Measurements from ENCODE around the gene KNTC1. TPM values are rescaled to one million over a fixed set of nuclear protein-coding genes. Genes with fewer than 3 reads are reported as not detected.
A peak's percentile ranks its signal among the peaks of the same experiment; 100 is the strongest.
"Not testable (repeated sequence)": the region's sequence is repeated elsewhere in the genome, so short reads cannot be mapped to it uniquely, and the experiment has no call there.

KNTC1 gene
- total RNA-seq, 2 experiments from 2014 or later, result 124 to 136 TPM

DNA sequence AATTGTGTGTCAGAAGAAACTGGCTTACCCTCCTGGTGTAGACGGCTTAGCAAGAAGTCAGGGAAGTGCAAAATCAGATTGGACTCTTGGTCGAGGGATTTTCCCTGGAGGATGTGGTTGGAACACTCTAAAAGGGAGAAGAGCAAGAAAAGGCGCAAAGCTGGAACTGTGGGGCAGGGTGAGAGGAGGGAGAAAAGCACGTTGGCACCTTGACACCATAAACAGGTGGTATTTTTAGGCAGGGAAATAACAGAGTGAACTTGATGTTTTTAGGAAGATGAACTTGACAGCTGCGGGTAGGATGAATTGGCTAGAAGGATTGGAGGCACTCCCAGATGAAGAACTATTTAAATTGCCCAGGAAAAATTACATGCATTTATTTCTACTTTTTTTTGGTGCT, 108.4 kb downstream of the KNTC1 start:
- POLR2A ChIA-PET, result no interaction called here
- CTCF ChIA-PET, result no interaction called here
- DNase-seq, result no peak
- no peak overlapping the region for H3K4me3 Mint-ChIP-seq
- H3K9me3 Mint-ChIP-seq, result no peaks in the 10 kb centered on the region
- peaks cover 16% of the 10 kb centered on the region for H3K36me3 Mint-ChIP-seq (ENCODE audit: low read depth)
- H3K4me1 Mint-ChIP-seq, result no peaks in the 10 kb centered on the region
- H3K27ac Mint-ChIP-seq, result no peak overlapping the region
- no peaks in the 10 kb centered on the region for H3K27me3 Mint-ChIP-seq

- H3K4me1 Mint-ChIP-seq, result peaks cover 13% of the 10 kb centered on the region
- H3K27me3 Mint-ChIP-seq, result no peaks in the 10 kb centered on the region
- DNase-seq, result no peak
- ChIA-PET POLR2A (no interaction called here), CTCF (interaction anchor here (0.6 kb wide), 1 partner anchor 48 kb away, joined by 3 read pairs; no protein-coding TSS in a partner anchor)
- H3K27ac Mint-ChIP-seq, result no peak overlapping the region
- H3K36me3 Mint-ChIP-seq (ENCODE audit: low read depth), result peaks cover 2% of the 10 kb centered on the region
- no peaks in the 10 kb centered on the region for H3K9me3 Mint-ChIP-seq
- H3K4me3 Mint-ChIP-seq, result no peak overlapping the region
These were observed 116.3 kb downstream of the KNTC1 start for GRCh38 chr12:122643207-122643805.

GRCh38 chr12:122646517-122647217, 119.6 kb downstream of the KNTC1 start:
- Mint-ChIP-seq H3K4me1 (peaks cover 13% of the 10 kb centered on the region), H3K27ac (peak overlapping the region; percentile 66), H3K36me3 (ENCODE audit: low read depth) (peaks cover 2% of the 10 kb centered on the region), H3K27me3 (no peaks in the 10 kb centered on the region), H3K9me3 (no peaks in the 10 kb centered on the region), H3K4me3 (peak overlapping the region; percentile 21)
- peak; percentile 55 for DNase-seq
- POLR2A ChIA-PET, result interaction anchor here (0.5 to 0.6 kb wide), 2 partner anchors 9 to 127 kb away, joined by 3 to 4 read pairs; no protein-coding TSS in a partner anchor
- CTCF ChIA-PET, result interaction anchor here (2.5 kb wide), 1 partner anchor 9 kb away, joined by 6 read pairs; no protein-coding TSS in a partner anchor

- ChIA-PET CTCF (interaction anchor here (0.6 to 0.7 kb wide), 2 partner anchors 17 to 331 kb away, joined by 3 to 5 read pairs; no protein-coding TSS in a partner anchor), POLR2A (no interaction called here)
- Mint-ChIP-seq H3K36me3 (ENCODE audit: low read depth) (peaks cover 1% of the 10 kb centered on the region), H3K4me3 (no peak overlapping the region), H3K27ac (no peak overlapping the region), H3K27me3 (no peaks in the 10 kb centered on the region), H3K9me3 (no peaks in the 10 kb centered on the region), H3K4me1 (peaks cover 10% of the 10 kb centered on the region)
- no peak for DNase-seq
These were observed 124.6 kb downstream of the KNTC1 start for GRCh38 chr12:122651520-122652224.

DNA sequence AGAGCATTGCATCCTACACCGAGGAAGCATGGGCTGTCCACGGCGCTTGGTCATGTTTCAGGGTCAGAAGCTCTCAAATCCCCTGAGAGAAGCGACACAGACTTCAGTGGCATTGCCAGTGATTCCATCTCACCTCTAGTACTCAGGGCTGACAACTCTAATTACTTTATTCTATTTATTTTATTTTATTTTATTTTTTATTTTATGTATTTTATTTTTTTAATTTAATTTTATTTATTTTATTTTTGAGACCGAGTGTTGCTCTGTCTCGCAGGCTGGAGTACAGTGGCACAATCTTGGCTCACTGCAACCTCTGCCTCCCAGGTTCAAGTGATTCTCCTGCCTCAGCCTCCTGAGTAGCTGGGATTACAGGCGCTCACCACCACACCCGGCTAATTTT, 126.2 kb downstream of the KNTC1 start:
- H3K27me3 Mint-ChIP-seq; H3K36me3 Mint-ChIP-seq (ENCODE audit: low read depth); POLR2A ChIA-PET; H3K4me3 Mint-ChIP-seq; H3K4me1 Mint-ChIP-seq; DNase-seq; CTCF ChIA-PET; H3K9me3 Mint-ChIP-seq; H3K27ac Mint-ChIP-seq: not testable (repeated sequence)

DNA sequence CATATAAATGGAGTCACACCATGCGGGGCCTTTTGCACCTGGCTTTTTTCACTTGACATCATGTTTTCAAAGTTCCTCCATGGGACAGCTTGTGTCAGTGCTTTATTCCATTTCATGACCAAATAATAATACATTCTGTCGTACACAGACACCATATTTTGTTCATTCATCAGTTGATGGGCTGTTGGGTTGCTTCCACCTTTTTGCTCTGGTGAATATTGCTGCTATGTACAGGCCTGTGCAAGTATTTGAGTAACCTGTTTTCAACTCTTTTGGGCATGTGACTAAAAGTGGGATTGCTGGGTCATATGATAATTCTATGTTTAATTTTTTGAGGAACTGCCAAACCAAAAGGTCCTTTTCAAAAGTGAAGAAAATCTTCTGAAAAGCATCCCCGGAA, 129.2 kb downstream of the KNTC1 start:
- Mint-ChIP-seq H3K4me1 (peaks cover 2% of the 10 kb centered on the region), H3K9me3 (no peaks in the 10 kb centered on the region), H3K27me3 (no peaks in the 10 kb centered on the region), H3K36me3 (ENCODE audit: low read depth) (no peaks in the 10 kb centered on the region), H3K27ac (no peak overlapping the region), H3K4me3 (no peak overlapping the region)
- ChIA-PET CTCF (interaction anchor here (1.3 kb wide), 1 partner anchor 18 kb away, joined by 3 read pairs; no protein-coding TSS in a partner anchor), POLR2A (interaction anchor here (0.6 kb wide), 1 partner anchor 9 kb away, joined by 4 read pairs; no protein-coding TSS in a partner anchor)
- DNase-seq, result no peak

DNA sequence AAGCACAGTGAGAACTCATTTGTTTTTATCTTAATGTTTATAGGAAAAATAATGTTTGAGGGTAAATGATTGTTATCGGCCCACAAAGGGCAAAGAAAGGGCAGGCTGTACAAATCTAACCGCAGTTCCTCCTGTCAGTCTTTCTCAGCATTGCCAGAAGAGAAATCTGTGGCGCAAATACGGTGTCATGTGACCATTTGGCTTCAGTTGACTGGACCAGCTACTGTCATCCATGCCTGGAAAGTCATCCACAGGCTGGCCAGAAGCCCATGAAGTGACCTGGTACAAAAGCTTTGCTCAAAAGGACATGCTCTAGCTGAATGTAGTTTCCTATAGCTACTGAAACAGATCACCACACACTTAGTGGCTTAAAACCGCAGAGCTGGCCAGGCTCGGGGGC, 132.5 kb downstream of the KNTC1 start:
- H3K36me3 Mint-ChIP-seq (ENCODE audit: low read depth), result no peaks in the 10 kb centered on the region
- H3K4me1 Mint-ChIP-seq, result peaks cover 2% of the 10 kb centered on the region
- H3K4me3 Mint-ChIP-seq, result no peak overlapping the region
- no peaks in the 10 kb centered on the region for H3K9me3 Mint-ChIP-seq
- POLR2A ChIA-PET, result no interaction called here
- DNase-seq, result no peak
- no peaks in the 10 kb centered on the region for H3K27me3 Mint-ChIP-seq
- CTCF ChIA-PET, result interaction anchor here (1.1 to 2.0 kb wide), 2 partner anchors 10 to 13 kb away, joined by 7 to 9 read pairs; no protein-coding TSS in a partner anchor
- H3K27ac Mint-ChIP-seq, result no peak overlapping the region

DNA sequence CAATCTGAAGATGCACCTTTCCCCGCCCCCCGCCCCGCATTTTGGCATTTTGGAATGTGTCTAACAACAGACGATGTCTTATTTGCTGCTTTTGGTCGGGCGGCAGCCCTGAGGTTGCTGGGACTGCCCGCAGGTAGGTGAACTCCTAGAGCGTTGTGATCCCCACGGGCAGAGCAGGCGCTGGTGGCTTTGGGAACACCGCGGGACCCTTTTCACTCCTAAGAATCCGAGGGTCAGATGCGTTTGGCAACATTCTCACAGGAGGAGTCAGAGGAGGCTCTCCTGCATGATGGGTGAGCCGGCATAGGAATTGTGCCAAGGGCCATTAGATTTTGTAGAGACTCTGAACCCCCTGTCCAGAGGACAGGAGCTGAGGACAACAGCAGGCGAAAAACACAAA, 134.2 kb downstream of the KNTC1 start:
- ChIA-PET POLR2A (no interaction called here), CTCF (interaction anchor here (0.7 to 2.0 kb wide), 2 partner anchors 11 to 117 kb away, joined by 3 to 9 read pairs; no protein-coding TSS in a partner anchor)
- H3K9me3 Mint-ChIP-seq, result no peaks in the 10 kb centered on the region
- H3K4me1 Mint-ChIP-seq, result peaks cover 2% of the 10 kb centered on the region
- H3K36me3 Mint-ChIP-seq (ENCODE audit: low read depth), result no peaks in the 10 kb centered on the region
- H3K27me3 Mint-ChIP-seq, result no peaks in the 10 kb centered on the region
- DNase-seq, result no peak
- no peak overlapping the region for H3K27ac Mint-ChIP-seq
- H3K4me3 Mint-ChIP-seq, result no peak overlapping the region

DNA sequence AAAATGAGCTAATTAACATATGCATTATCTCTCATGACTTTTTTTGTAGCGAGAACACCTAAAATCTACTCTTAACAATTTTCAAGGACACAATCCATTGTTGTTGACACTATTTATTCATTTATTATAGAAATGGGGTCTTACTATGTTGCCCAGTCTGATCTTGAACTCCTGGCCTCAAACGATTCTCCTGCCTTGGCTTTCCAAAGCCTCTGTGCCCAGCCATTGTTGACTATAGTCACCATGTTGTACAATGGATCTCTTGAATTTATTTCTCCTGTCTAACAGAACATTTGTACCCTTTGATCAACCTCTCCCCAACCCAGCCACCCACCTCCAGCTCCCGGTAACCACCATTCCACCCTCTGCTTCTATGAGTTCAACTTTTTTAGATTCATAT, 134.9 kb downstream of the KNTC1 start:
- H3K27me3 Mint-ChIP-seq, result no peaks in the 10 kb centered on the region
- H3K4me3 Mint-ChIP-seq, result no peak overlapping the region
- DNase-seq, result no peak
- H3K27ac Mint-ChIP-seq, result no peak overlapping the region
- H3K9me3 Mint-ChIP-seq, result no peaks in the 10 kb centered on the region
- H3K4me1 Mint-ChIP-seq, result peaks cover 2% of the 10 kb centered on the region
- ChIA-PET CTCF (interaction anchor here (0.6 to 0.7 kb wide), 2 partner anchors 116 to 282 kb away, joined by 3 to 4 read pairs; no protein-coding TSS in a partner anchor), POLR2A (interaction anchor here (0.6 kb wide), 1 partner anchor 13 kb away, joined by 4 read pairs; no protein-coding TSS in a partner anchor)
- no peaks in the 10 kb centered on the region for H3K36me3 Mint-ChIP-seq (ENCODE audit: low read depth)

DNA sequence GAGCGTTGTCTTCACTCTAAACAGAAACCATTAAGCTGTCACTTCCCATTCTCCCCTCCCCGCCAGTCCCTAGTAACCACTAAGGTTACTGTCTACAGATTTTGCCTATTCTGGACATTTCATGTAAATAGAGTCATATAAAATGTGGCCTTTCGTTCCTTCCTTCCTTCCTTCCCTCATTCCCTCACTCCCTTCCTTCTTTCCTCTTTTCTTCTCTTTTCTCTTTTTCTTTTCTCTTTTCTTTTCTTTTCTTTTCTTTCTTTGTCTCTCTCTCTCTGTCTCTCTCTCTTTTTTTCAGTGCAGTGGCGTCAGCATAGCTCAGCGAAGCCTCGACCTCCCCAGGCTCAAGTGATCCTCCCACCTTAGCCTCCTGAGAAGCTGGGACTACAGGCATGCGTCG, 138.3 kb downstream of the KNTC1 start:
- CTCF ChIA-PET, result interaction anchor here (0.6 kb wide), 2 partner anchors 40 to 140 kb away, joined by 3 to 4 read pairs; no protein-coding TSS in a partner anchor
- Mint-ChIP-seq H3K27ac (no peak overlapping the region), H3K27me3 (no peaks in the 10 kb centered on the region), H3K9me3 (no peaks in the 10 kb centered on the region), H3K4me1 (no peaks in the 10 kb centered on the region), H3K4me3 (no peak overlapping the region), H3K36me3 (ENCODE audit: low read depth) (no peaks in the 10 kb centered on the region)
- DNase-seq, result no peak
- POLR2A ChIA-PET, result no interaction called here

GRCh38 chr12:122665759-122666158, 138.7 kb downstream of the KNTC1 start:
- DNase-seq, result no peak
- CTCF ChIA-PET, result interaction anchor here (0.6 kb wide), 2 partner anchors 40 to 140 kb away, joined by 3 to 4 read pairs; no protein-coding TSS in a partner anchor

GRCh38 chr12:122668268-122668667, 141.2 kb downstream of the KNTC1 start:
- Mint-ChIP-seq H3K4me1 (no peaks in the 10 kb centered on the region), H3K27ac (no peak overlapping the region), H3K4me3 (no peak overlapping the region), H3K9me3 (no peaks in the 10 kb centered on the region), H3K36me3 (ENCODE audit: low read depth) (no peaks in the 10 kb centered on the region), H3K27me3 (no peaks in the 10 kb centered on the region)
- POLR2A ChIA-PET, result no interaction called here
- DNase-seq, result no peak
- CTCF ChIA-PET, result interaction anchor here (0.6 kb wide), 3 partner anchors 17 to 128 kb away, joined by 3 to 5 read pairs (median 4); no protein-coding TSS in a partner anchor

More at GRCh38 chr12:122665759-122666158, 138.7 kb downstream of the KNTC1 start:
- H3K36me3 Mint-ChIP-seq (ENCODE audit: low read depth), result no peaks in the 10 kb centered on the region
- H3K4me1 Mint-ChIP-seq, result no peaks in the 10 kb centered on the region
- no peak overlapping the region for H3K4me3 Mint-ChIP-seq
- POLR2A ChIA-PET, result no interaction called here
- no peaks in the 10 kb centered on the region for H3K27me3 Mint-ChIP-seq
- no peaks in the 10 kb centered on the region for H3K9me3 Mint-ChIP-seq
- no peak overlapping the region for H3K27ac Mint-ChIP-seq
